IMR-90 (cell line): ENCODE measurements around the gene PIAS4. TPM values are rescaled to one million over a fixed set of nuclear protein-coding genes. Genes with fewer than 3 reads are reported as not detected.

ENCODE experiments used
- ATAC-seq: fragments of 200-7000 bp; cut with Tn5 transposase; 2 replicates; pipeline ENCODE4 v1.9.1; 2020; ENCODE audit warnings: low read depth, mild to moderate bottlenecking, moderate library complexity
- BruUV-seq: library from RNA; stranded (reverse); fragments of 400-500 nt; replicated peaks from 2 replicates; lab custom pipeline; 2021; lab: Mats Ljungman, UMichigan
- CTCF ChIA-PET: fragments of 300-600 bp; formaldehyde crosslinking; extraction: SDS; loops from one replicate; lab custom pipeline; 2021; ENCODE audit warnings: antibody characterized with exemption; lab: Yijun Ruan, JAX
- POLR2A ChIA-PET: fragments of 300-600 bp; sonication (Branson Sonifier 250); formaldehyde crosslinking; loops from one replicate; lab custom pipeline; 2022; ENCODE audit warnings: antibody characterized with exemption; ENCODE audit not compliant: unreplicated experiment; lab: Charles Lee
- DNase-seq: peaks from one replicate; pipeline ENCODE4 v3.0.0; 2013
- H2AFZ ChIP-seq: replicated peaks from 2 replicates; pipeline ENCODE3; 2013; ENCODE audit warnings: low read length, mild to moderate bottlenecking; ENCODE audit not compliant: poor library complexity
- H2AK5ac ChIP-seq: 2 replicates; pipeline ENCODE4 v1.6.1; 2013; ENCODE audit warnings: low read depth, low read length, inconsistent platforms
- H2AK9ac ChIP-seq: replicated peaks from 2 replicates; pipeline ENCODE3; 2013; ENCODE audit warnings: mild to moderate bottlenecking, low read depth, low read length, moderate library complexity; ENCODE audit not compliant: poor library complexity
- H2BK120ac ChIP-seq: 2 replicates; pipeline ENCODE4 v1.6.1; 2013; ENCODE audit warnings: low read depth, low read length, inconsistent platforms
- H2BK15ac ChIP-seq: 3 replicates; pipeline ENCODE4 v1.6.1; 2013; ENCODE audit warnings: low read depth, low read length, inconsistent platforms
- H2BK20ac ChIP-seq: 2 replicates; pipeline ENCODE4 v1.6.1; 2013; ENCODE audit warnings: low read depth, mild to moderate bottlenecking, inconsistent platforms, low read length, moderate library complexity
- H2BK5ac ChIP-seq: 2 replicates; pipeline ENCODE4 v1.6.1; 2013; ENCODE audit warnings: mild to moderate bottlenecking, low read depth, low read length, inconsistent platforms; ENCODE audit not compliant: poor library complexity, severe bottlenecking
- H3K14ac ChIP-seq: replicated peaks from 2 replicates; pipeline ENCODE4 v1.6.1; 2013; ENCODE audit warnings: low read depth, low read length, inconsistent platforms
- H3K18ac ChIP-seq: 2 replicates; pipeline ENCODE4 v1.6.1; 2013; ENCODE audit warnings: low read depth, low read length, control low read depth
- H3K23ac ChIP-seq: 2 replicates; pipeline ENCODE4 v1.6.1; 2013; ENCODE audit warnings: low read depth, low read length, inconsistent platforms
- H3K27ac ChIP-seq: 2 replicates; pipeline ENCODE4 v1.5.1; 2013; ENCODE audit warnings: mild to moderate bottlenecking, control low read depth, low read length; ENCODE audit not compliant: insufficient read depth
- H3K27me3 ChIP-seq: 2 replicates; pipeline ENCODE4 v1.6.1; 2013; ENCODE audit warnings: low read length; ENCODE audit not compliant: control insufficient read depth, insufficient read depth
- H3K36me3 ChIP-seq: 2 replicates; pipeline ENCODE4 v1.6.1; 2013; ENCODE audit warnings: low read length, mixed read lengths; ENCODE audit not compliant: control insufficient read depth, insufficient read depth
- H3K4ac ChIP-seq: 2 replicates; pipeline ENCODE4 v1.6.1; 2013; ENCODE audit warnings: low read depth, low read length, inconsistent platforms
- H3K4me1 ChIP-seq: 2 replicates; pipeline ENCODE4 v1.6.1; 2013; ENCODE audit warnings: low read length, mixed read lengths; ENCODE audit not compliant: control insufficient read depth, insufficient read depth
- H3K4me2 ChIP-seq: 2 replicates; pipeline ENCODE4 v1.6.1; 2013; ENCODE audit warnings: low read depth, mild to moderate bottlenecking, control low read depth, low read length, moderate library complexity
- H3K4me3 ChIP-seq: 2 replicates; pipeline ENCODE4 v1.5.1; 2013; ENCODE audit warnings: low read depth, mild to moderate bottlenecking, control low read depth, low read length, moderate library complexity; ENCODE audit not compliant: insufficient read depth
- H3K56ac ChIP-seq: 2 replicates; pipeline ENCODE4 v1.6.1; 2013; ENCODE audit warnings: low read length, inconsistent platforms; ENCODE audit not compliant: insufficient read depth; ENCODE audit errors: extremely low read depth
- H3K79me1 ChIP-seq, 2 experiments: 2 replicates each; pipeline ENCODE4 v1.6.1; 2013; ENCODE audit warnings: low read length in 2 of 2, inconsistent platforms in 1 of 2, low read depth in 1 of 2
- H3K9ac ChIP-seq: 2 replicates; pipeline ENCODE4 v1.6.1; 2013; ENCODE audit warnings: low read depth, low read length, control low read depth
- H3K9me1 ChIP-seq: 2 replicates; pipeline ENCODE4 v1.6.1; 2013; ENCODE audit warnings: low read length, inconsistent platforms; ENCODE audit not compliant: insufficient read depth
- H3K9me3 ChIP-seq: 2 replicates; pipeline ENCODE4 v1.6.1; 2013; ENCODE audit warnings: low read length; ENCODE audit not compliant: control insufficient read depth, insufficient read depth
- H4K20me1 ChIP-seq: 2 replicates; pipeline ENCODE4 v1.6.1; 2013; ENCODE audit warnings: low read length, inconsistent platforms; ENCODE audit not compliant: insufficient read depth
- H4K5ac ChIP-seq: 2 replicates; pipeline ENCODE4 v1.6.1; 2013; ENCODE audit warnings: mild to moderate bottlenecking, low read depth, low read length, control low read depth
- H4K8ac ChIP-seq, 2 experiments: 2 replicates each; pipeline ENCODE4 v1.6.1; 2013; ENCODE audit warnings: low read depth in 2 of 2, low read length in 2 of 2, control low read depth in 1 of 2, inconsistent platforms in 1 of 2
- H4K91ac ChIP-seq: 2 replicates; pipeline ENCODE4 v1.6.1; 2013; ENCODE audit warnings: low read depth, low read length, inconsistent platforms; ENCODE audit not compliant: insufficient read depth
- BHLHE40 ChIP-seq: fragments of 150-350 bp; IDR thresholded peaks from 2 replicates; pipeline ENCODE4 v1.6.1; 2016; ENCODE audit warnings: mild to moderate bottlenecking, low read depth, low read length
- CEBPB ChIP-seq: IDR thresholded peaks from 2 replicates; pipeline ENCODE4 v1.6.1; 2012; ENCODE audit warnings: low read depth, low read length, improper control_type of control experiment
- CHD1 ChIP-seq: IDR thresholded peaks from 2 replicates; pipeline ENCODE4 v1.6.1; 2012; ENCODE audit warnings: low read depth, low read length, improper control_type of control experiment
- CTCF ChIP-seq: conservative IDR thresholded peaks from 2 replicates; pipeline ENCODE4 v1.5.1; 2012; ENCODE audit warnings: mild to moderate bottlenecking, low read depth, low read length, improper control_type of control experiment
- ELK1 ChIP-seq: fragments of 150-350 bp; IDR thresholded peaks from 2 replicates; pipeline ENCODE4 v1.6.1; 2016; ENCODE audit warnings: low read depth, mild to moderate bottlenecking, low read length, moderate library complexity, borderline replicate concordance
- FOS ChIP-seq: fragments of 150-350 bp; IDR thresholded peaks from 2 replicates; pipeline ENCODE4 v1.6.1; 2016; ENCODE audit warnings: low read depth, low read length
- MAFK ChIP-seq: IDR thresholded peaks from 2 replicates; pipeline ENCODE4 v1.6.1; 2012; ENCODE audit warnings: low read depth, low read length, improper control_type of control experiment
- MAZ ChIP-seq: IDR thresholded peaks from 2 replicates; pipeline ENCODE4 v1.6.1; 2012; ENCODE audit warnings: low read depth, mild to moderate bottlenecking, low read length, improper control_type of control experiment, moderate library complexity, borderline replicate concordance
- MXI1 ChIP-seq: IDR thresholded peaks from 2 replicates; pipeline ENCODE4 v1.6.1; 2012; ENCODE audit warnings: low read depth, mild to moderate bottlenecking, low read length, moderate library complexity, borderline replicate concordance
- NFE2L2 ChIP-seq: fragments of 150-350 bp; IDR thresholded peaks from 2 replicates; pipeline ENCODE4 v1.6.1; 2016; ENCODE audit warnings: low read depth, mild to moderate bottlenecking, low read length
- POLR2A ChIP-seq: IDR thresholded peaks from 2 replicates; pipeline ENCODE4 v1.6.1; 2012; ENCODE audit warnings: mild to moderate bottlenecking, low read depth, low read length
- RAD21 ChIP-seq: IDR thresholded peaks from 2 replicates; pipeline ENCODE4 v1.6.1; 2012; ENCODE audit warnings: low read length, improper control_type of control experiment
- RCOR1 ChIP-seq: IDR thresholded peaks from 2 replicates; pipeline ENCODE4 v1.6.1; 2012; ENCODE audit warnings: mild to moderate bottlenecking, low read length, improper control_type of control experiment; ENCODE audit not compliant: insufficient replicate concordance
- RFX5 ChIP-seq: IDR thresholded peaks from 2 replicates; pipeline ENCODE4 v1.8.0; 2012; ENCODE audit warnings: low read depth, mild to moderate bottlenecking, low read length, moderate library complexity
- SMC3 ChIP-seq: fragments of 150-350 bp; IDR thresholded peaks from 2 replicates; pipeline ENCODE4 v1.6.1; 2016; ENCODE audit warnings: low read depth, mild to moderate bottlenecking, antibody characterized with exemption, low read length, moderate library complexity
- USF2 ChIP-seq: fragments of 150-350 bp; IDR thresholded peaks from 2 replicates; pipeline ENCODE4 v1.6.1; 2017; ENCODE audit warnings: mild to moderate bottlenecking, antibody characterized with exemption, low read length, low read depth
- WGBS, 2 experiments: methylation state at CpG; one replicate each; pipeline versions ENCODE4 v1.1.5 to v1.1.7; 2013; ENCODE audit warnings: missing lambda C conversion rate in 2 of 2; ENCODE audit not compliant: insufficient read length in 1 of 2; ENCODE audit errors: extremely low coverage in 2 of 2; 5-methylcytosine and 5-hydroxymethylcytosine counted together
- dilution Hi-C: fragments of 300-500 bp; cut with HindIII; formaldehyde crosslinking; loops from one replicate; pipeline ENCODE4 v1.14.3; 2018; ENCODE audit warnings: low sequenced_read_pairs; ENCODE audit not compliant: unreplicated experiment
- in situ Hi-C: fragments of 300-500 bp; cut with MboI; formaldehyde crosslinking; loops from 3 replicates; pipeline ENCODE4 v1.14.3; 2019; ENCODE audit warnings: low sequenced_read_pairs, inconsistent platforms, mixed read lengths
- intact Hi-C: fragments of 100-400 bp; cut with micrococcal nuclease; formaldehyde crosslinking; loops from 2 replicates; pipeline ENCODE4 v1.10.0; 2022
- polyA plus RNA-seq, 3 experiments: library from polyadenylated mRNA; depleted of rRNA; stranded (reverse); fragments of >200 nt; gene quantifications; 2 replicates each; pipeline ENCODE4 v1.2.3, GENCODE V29; 2012; ENCODE audit warnings: low replicate concordance in 1 of 3
- total RNA-seq: library from RNA; depleted of rRNA; stranded (reverse); fragments of >200 nt; gene quantifications from 2 replicates; pipeline ENCODE4 v1.2.3, GENCODE V29; 2012

Gene PIAS4
- total and polyA plus RNA-seq, 2 of the 4 experiments (the other 2 are of a cell fraction): 12.1 to 13.6 TPM

- Histone ChIP-seq H2AK9ac (no peak overlapping the region), H3K27me3 (no peaks in the 10 kb centered on the region), H4K5ac (no peak overlapping the region), H2BK5ac (no peak overlapping the region), H3K4me3 (no peak overlapping the region), H2BK15ac (no peak overlapping the region), H4K91ac (no peak overlapping the region), H3K79me1 (peaks cover 3% of the 10 kb centered on the region in 2 experiments; a peak in 1 of 4 replicates), H3K4me1 (no peaks in the 10 kb centered on the region; the same call in 1 of the 2 replicates), H3K23ac (no peak overlapping the region), H2BK120ac (no peak overlapping the region), H4K8ac (no peak overlapping the region), H3K4me2 (no peak overlapping the region), H3K4ac (no peak overlapping the region), H2AK5ac (no peak overlapping the region), H3K27ac (no peak overlapping the region), H3K9ac (no peak overlapping the region), H3K9me1 (peaks cover 3% of the 10 kb centered on the region), H3K56ac (no peak overlapping the region), H3K18ac (no peak overlapping the region), H2BK20ac (no peak overlapping the region), H4K20me1 (no peaks in the 10 kb centered on the region), H3K36me3 (no peaks in the 10 kb centered on the region), H3K9me3 (no peaks in the 10 kb centered on the region), H2AFZ (no peak overlapping the region), H3K14ac (no peak overlapping the region)
- in situ Hi-C loops (no loop called here), intact Hi-C loops (loop anchor here (1.0 kb wide), 1 partner anchor 50 kb away; no protein-coding TSS in a partner anchor), dilution Hi-C loops (no loop called here)
- no peak for ATAC-seq
- TF ChIP-seq RCOR1 (no peak), USF2 (no peak), RFX5 (no peak), CTCF (no peak), CHD1 (no peak), BHLHE40 (no peak), POLR2A (no peak), ELK1 (no peak), SMC3 (no peak), MXI1 (no peak), CEBPB (no peak), MAFK (no peak), RAD21 (no peak), FOS (no peak), MAZ (no peak), NFE2L2 (no peak)
- no TSS peak for BruUV-seq
- no peak for DNase-seq
- POLR2A ChIA-PET: no interaction called here
- WGBS, 2 experiments: 100% methylated on average over 2 of the region's 3 CpGs; no CpG with 5 or more reads in 1 of the 2 experiments
- CTCF ChIA-PET: no interaction called here
These were observed 64.1 kb downstream of the PIAS4 start for GRCh38 chr19:4071610-4072009.
